PFSK-1 (cell line): ENCODE data around the gene TNPO3.

Experiments used
- FOXP2 ChIP-seq: optimal IDR thresholded peaks from 2 replicates; pipeline ENCODE3; 2011; ENCODE audit warnings: borderline replicate concordance, control low read depth, inconsistent platforms; ENCODE audit not compliant: insufficient read depth; ENCODE audit errors: extremely low read length, extremely low read depth
- POLR2AphosphoS5 ChIP-seq: IDR thresholded peaks from 2 replicates; pipeline ENCODE4 v1.6.1; 2012; ENCODE audit warnings: low read depth, mild to moderate bottlenecking, control low read depth, low read length, moderate library complexity
- SIN3A ChIP-seq: IDR thresholded peaks from 2 replicates; pipeline ENCODE4 v1.6.1; 2012; ENCODE audit warnings: mild to moderate bottlenecking, low read length, moderate library complexity, borderline replicate concordance; ENCODE audit not compliant: insufficient read depth
- TAF1 ChIP-seq: IDR thresholded peaks from 2 replicates; pipeline ENCODE4 v1.6.1; 2012; ENCODE audit warnings: low read length, control low read depth, borderline replicate concordance; ENCODE audit not compliant: insufficient read depth
- TF ChIP-seq, protein P1 (sequence below), 2 experiments: IDR thresholded peaks; 2 replicates each; pipeline versions ENCODE4 v1.6.1 to v1.8.0; 2011 to 2012; ENCODE audit warnings: low read depth in 2 of 2, low read length in 2 of 2, control low read depth in 1 of 2, inconsistent platforms in 1 of 2, mild to moderate bottlenecking in 1 of 2, moderate library complexity in 1 of 2; ENCODE audit not compliant: insufficient read depth in 1 of 2

Gene TNPO3

DNA sequence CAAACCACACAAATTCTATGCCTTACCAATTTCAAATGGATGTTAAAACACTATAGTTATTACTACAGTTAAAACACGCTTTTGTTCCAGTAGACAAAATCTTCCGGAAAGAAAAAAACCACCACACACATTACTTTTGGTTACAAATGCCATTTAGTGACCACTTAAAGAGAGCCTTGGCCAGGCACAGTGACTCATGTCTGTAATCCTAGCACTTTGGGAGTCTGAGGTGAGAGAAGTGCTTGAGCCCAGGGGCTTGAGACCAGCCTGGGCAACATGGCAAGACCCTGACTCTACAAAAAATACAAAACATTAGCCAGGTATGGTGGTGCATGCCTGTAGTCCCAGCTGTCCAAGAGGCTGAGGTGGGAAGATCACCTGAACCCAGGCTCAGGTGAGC lies 7.2 kb downstream of the TNPO3 start:
- TF ChIP-seq TAF1 (no peak), POLR2AphosphoS5 (no peak), SIN3A (no peak)

DNA sequence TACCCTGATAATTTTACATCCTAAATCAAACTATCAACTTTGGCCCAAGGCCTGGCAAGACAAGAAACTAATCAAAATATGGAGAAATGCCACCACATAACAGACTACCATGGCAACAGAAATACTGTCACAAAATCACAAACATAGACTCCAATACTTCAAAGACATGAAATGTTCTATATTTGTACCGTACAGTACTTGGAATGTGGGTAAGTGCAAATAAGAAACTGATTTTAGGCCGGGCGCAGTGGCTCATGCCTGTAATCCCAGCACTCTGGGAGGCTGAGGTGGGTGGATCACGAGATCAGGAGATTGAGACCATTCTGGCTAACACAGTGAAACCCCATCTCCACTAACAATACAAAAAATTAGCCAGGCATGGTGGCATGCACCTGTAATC lies 9.2 kb downstream of the TNPO3 start:
- TF ChIP-seq POLR2AphosphoS5 (no peak), FOXP2 (no peak), TAF1 (no peak), SIN3A (no peak)
- TF ChIP-seq, protein P1, sequence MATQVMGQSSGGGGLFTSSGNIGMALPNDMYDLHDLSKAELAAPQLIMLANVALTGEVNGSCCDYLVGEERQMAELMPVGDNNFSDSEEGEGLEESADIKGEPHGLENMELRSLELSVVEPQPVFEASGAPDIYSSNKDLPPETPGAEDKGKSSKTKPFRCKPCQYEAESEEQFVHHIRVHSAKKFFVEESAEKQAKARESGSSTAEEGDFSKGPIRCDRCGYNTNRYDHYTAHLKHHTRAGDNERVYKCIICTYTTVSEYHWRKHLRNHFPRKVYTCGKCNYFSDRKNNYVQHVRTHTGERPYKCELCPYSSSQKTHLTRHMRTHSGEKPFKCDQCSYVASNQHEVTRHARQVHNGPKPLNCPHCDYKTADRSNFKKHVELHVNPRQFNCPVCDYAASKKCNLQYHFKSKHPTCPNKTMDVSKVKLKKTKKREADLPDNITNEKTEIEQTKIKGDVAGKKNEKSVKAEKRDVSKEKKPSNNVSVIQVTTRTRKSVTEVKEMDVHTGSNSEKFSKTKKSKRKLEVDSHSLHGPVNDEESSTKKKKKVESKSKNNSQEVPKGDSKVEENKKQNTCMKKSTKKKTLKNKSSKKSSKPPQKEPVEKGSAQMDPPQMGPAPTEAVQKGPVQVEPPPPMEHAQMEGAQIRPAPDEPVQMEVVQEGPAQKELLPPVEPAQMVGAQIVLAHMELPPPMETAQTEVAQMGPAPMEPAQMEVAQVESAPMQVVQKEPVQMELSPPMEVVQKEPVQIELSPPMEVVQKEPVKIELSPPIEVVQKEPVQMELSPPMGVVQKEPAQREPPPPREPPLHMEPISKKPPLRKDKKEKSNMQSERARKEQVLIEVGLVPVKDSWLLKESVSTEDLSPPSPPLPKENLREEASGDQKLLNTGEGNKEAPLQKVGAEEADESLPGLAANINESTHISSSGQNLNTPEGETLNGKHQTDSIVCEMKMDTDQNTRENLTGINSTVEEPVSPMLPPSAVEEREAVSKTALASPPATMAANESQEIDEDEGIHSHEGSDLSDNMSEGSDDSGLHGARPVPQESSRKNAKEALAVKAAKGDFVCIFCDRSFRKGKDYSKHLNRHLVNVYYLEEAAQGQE (IDR thresholded peaks at IDR 0.05; ENCODE audit: insufficient read depth in 1 of 2, low read depth in 2 of 2, low read length in 2 of 2), result no peak

DNA sequence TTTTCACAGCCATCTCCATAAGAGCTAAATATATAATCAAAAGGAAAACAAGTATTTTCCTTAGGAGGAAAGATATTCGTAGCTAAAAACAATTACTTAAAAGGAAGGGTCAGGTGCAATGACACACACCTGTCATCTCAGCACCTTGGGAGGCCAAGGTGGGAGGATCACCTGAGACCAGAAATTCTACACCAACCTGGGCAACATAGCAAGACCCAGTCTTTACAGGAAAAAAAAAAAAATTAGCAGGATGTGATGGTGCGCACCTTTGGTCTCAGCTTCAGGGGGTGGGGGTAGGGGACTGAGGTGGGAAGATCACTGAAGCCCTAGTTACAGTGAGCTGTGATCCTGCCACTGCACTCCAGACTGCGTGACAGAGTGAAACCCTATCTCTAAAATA lies 11.9 kb downstream of the TNPO3 start:
- TF ChIP-seq POLR2AphosphoS5, result no peak
- no peak for TF ChIP-seq FOXP2
- TF ChIP-seq SIN3A, result no peak
- TF ChIP-seq, protein P1 (IDR thresholded peaks at IDR 0.05; ENCODE audit: insufficient read depth in 1 of 2, low read depth in 2 of 2, low read length in 2 of 2), result no peak
- no peak for TF ChIP-seq TAF1

DNA sequence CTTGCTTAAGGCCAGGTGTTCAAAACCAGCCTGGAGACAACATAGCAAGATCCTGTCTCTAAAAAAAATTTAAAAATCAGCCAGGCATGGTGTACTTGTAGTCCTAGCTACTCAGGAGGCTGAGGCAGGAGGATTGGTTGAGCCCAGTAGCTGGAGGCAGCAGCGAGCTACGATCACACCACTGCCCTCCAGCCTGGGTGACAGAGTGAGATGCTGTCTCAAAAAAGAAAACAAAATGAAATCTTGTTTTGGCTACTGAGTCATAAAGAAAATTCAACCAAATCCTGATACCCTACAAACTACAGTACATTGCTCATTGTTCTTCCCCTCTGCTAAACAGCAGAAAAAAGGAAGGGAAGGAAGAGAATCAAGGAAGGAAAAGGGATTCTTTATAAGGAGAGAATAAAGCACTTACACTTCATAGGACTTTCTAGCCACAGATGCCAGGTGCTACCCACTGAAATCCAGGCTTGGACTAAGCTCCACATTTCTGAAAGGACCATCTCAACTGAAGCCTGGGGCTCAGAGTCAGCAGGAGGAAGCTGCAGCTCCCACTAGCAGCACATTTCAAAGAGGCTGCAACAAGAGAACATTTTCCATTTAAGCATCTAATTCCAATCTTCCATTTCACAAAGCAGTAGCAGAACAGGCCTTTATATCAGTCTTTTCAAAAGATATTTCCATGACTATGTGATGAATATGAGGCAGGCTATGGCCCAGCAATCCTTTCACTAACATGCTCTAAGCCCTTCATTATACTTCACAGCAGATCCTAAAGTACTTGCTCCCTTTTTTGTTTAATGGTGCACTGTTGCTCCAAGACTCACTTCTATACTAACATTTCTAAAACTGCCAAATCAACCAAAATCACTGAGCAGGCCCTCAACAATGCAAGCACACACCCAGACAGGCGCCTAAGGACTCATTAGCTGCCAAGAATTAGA lies 13.5 kb downstream of the TNPO3 start:
- TF ChIP-seq, protein P1 (IDR thresholded peaks at IDR 0.05; ENCODE audit: insufficient read depth in 1 of 2, low read depth in 2 of 2, low read length in 2 of 2), result no peak
- TF ChIP-seq POLR2AphosphoS5 (no peak), TAF1 (no peak), SIN3A (no peak), FOXP2 (no peak)

DNA sequence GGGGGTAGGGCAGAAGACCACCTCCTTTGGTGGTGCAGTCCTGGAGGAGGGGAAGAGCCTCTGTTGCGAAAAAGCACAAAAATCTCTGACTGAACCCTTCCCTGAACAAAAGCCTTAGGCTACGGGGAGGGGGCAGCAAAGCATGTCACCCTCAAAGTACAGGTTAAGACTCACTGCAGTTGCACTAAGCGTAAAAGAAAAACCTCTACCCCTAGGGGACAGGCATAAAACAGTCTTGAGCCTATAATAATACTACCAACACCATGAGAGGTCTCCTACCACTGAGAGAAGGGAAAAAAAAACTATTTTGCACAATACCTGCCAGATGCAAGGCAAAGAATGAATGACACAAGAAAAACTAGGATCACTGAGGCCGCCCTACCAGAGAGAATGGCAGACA lies 17.3 kb downstream of the TNPO3 start:
- TF ChIP-seq POLR2AphosphoS5 (no peak), FOXP2 (no peak), SIN3A (no peak), TAF1 (no peak)
- TF ChIP-seq, protein P1 (IDR thresholded peaks at IDR 0.05; ENCODE audit: insufficient read depth in 1 of 2, low read depth in 2 of 2, low read length in 2 of 2), result no peak
